GM18517 (cell line): ENCODE data around the gene SZT2.

Experiments used
- ATAC-seq: cut with Tn5 transposase; IDR thresholded peaks from one replicate; pipeline ENCODE4 v1.9.1; 2021; ENCODE audit warnings: mild to moderate bottlenecking, moderate library complexity; ENCODE audit not compliant: unreplicated experiment

SZT2 gene

GRCh38 chr1:43439781-43440180 is 50.1 kb downstream of the SZT2 start:
- no peak for ATAC-seq

GRCh38 chr1:43440358-43440757 is 50.7 kb downstream of the SZT2 start:
- no peak for ATAC-seq

GRCh38 chr1:43441166-43441893 is 51.6 kb downstream of the SZT2 start:
- ATAC-seq: no peak

GRCh38 chr1:43441894-43442637 is 52.4 kb downstream of the SZT2 start:
- no peak for ATAC-seq

- ATAC-seq: no peak
These were observed 53.1 kb downstream of the SZT2 start for GRCh38 chr1:43442756-43443155.

GRCh38 chr1:43443197-43443946 is 53.7 kb downstream of the SZT2 start:
- no peak for ATAC-seq

- no peak for ATAC-seq
These were observed 54.6 kb downstream of the SZT2 start for GRCh38 chr1:43444151-43444828.

- no peak for ATAC-seq
These were observed 55.1 kb downstream of the SZT2 start for GRCh38 chr1:43444836-43445235.

GRCh38 chr1:43445606-43446387 is 56.1 kb downstream of the SZT2 start:
- no peak for ATAC-seq

GRCh38 chr1:43446388-43446740 is 56.7 kb downstream of the SZT2 start:
- no peak for ATAC-seq

- ATAC-seq: no peak
These were observed 57.5 kb downstream of the SZT2 start for GRCh38 chr1:43446881-43447835.

- ATAC-seq: no peak
These were observed 58.4 kb downstream of the SZT2 start for GRCh38 chr1:43447891-43448708.

- ATAC-seq: no peak
These were observed 59.4 kb downstream of the SZT2 start for GRCh38 chr1:43448955-43449707.

GRCh38 chr1:43449708-43450069 is 60.0 kb downstream of the SZT2 start:
- no peak for ATAC-seq

GRCh38 chr1:43450251-43450941 is 60.7 kb downstream of the SZT2 start:
- no peak for ATAC-seq

- no peak for ATAC-seq
These were observed 61.5 kb downstream of the SZT2 start for GRCh38 chr1:43451157-43451591.
